HG02981 (cell line): ENCODE results near the gene RIMS3.
"Not testable (repeated sequence)": the region's sequence is repeated elsewhere in the genome, so short reads cannot be mapped to it uniquely, and the experiment has no call there.

Source experiments
- ATAC-seq: cut with Tn5 transposase; IDR thresholded peaks from one replicate; pipeline ENCODE4 v1.9.1; 2021; ENCODE audit warnings: mild to moderate bottlenecking, moderate library complexity; ENCODE audit not compliant: unreplicated experiment

Gene RIMS3

DNA sequence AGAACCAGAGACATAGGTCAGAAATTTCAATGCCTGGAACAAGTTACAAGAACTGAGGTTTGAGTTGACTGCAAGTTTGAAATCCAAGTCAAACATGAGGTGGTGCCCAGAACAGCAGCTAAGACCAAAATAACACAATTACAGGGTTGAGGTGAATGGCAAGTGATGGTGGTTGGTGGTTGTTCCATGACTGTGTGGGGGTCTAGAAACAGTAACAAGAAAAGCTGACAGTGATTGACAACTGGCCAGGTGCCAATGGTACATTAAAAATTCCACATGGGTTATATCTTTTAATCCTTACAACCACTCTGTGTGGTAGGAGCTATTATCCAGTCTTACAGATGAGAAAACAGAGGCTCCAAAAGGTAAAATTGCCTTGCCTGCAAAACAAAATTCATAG lies 32.0 kb downstream of the RIMS3 start:
- no peak for ATAC-seq

DNA sequence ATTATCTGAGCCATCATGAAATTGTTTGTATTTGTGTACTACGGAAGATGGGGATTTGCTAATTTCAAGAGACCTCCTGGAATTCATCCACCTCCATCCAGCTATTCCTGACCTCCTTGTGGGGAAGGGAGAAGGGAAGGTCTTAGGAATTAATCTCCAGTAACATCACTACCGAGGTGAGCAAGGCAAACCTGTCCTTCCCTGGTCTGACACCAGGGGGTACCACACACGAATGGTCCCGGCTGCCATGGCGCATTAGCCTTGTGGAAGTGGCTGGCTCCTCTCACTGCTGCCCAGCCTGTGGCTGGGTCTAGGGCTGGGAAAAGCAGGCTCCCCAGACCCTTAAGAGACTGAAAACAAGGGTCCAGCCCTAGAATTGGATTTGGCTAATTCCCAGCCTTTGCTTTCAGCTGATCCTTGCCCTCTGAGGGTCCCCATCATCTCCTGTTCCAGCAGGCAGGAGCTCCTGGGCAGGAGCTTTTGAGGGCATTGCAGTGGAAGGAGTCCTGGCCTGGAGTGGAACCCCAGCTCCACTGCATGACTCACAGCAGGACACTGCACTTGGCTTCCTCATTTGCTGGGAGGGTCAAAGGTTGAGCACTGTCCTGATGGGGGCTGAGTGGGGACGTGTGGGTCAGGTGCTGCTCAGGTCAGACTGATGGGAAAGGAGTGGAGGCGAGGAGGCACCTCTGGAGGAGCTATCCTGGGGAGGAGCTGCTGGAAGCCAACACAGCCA lies 34.8 kb downstream of the RIMS3 start:
- no peak for ATAC-seq

DNA sequence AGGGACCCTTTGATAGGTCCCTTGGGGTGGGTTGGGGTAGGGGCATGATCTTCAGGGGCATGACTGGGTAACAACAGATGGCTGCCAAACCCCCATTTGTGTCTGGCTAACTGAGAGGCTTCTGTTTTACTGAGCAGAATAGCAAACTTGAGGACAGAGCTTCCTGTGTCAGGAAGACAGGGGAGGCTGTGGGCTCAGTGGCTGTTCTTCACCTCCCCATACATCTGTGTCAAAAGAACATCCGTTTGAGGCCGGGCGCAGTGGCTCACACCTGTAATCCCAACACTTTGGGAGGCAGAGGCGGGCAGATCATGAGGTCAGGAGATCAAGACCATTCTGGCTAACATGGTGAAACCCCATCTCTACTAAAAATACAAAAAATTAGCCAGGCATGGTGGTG lies 35.9 kb downstream of the RIMS3 start:
- not testable (repeated sequence) for ATAC-seq

DNA sequence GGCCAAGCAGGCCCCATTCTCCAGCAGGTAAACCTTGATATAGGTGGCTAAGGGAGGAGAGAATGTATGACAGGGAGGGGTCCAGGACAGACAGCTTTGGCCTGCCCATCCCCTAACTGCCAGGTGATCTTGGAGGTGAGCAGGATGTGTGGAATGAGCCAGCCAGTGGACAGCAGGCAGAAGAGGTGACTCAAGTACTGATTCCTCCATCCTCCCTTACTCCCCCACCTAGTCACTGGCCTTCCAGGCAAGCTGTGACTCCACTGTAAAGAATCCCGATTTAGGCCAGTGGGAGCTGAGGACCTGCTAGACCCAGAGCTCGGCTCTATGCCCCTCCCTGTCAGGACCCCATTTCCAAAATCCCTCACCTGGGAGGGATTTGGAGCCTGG lies 36.6 kb downstream of the RIMS3 start:
- no peak for ATAC-seq

DNA sequence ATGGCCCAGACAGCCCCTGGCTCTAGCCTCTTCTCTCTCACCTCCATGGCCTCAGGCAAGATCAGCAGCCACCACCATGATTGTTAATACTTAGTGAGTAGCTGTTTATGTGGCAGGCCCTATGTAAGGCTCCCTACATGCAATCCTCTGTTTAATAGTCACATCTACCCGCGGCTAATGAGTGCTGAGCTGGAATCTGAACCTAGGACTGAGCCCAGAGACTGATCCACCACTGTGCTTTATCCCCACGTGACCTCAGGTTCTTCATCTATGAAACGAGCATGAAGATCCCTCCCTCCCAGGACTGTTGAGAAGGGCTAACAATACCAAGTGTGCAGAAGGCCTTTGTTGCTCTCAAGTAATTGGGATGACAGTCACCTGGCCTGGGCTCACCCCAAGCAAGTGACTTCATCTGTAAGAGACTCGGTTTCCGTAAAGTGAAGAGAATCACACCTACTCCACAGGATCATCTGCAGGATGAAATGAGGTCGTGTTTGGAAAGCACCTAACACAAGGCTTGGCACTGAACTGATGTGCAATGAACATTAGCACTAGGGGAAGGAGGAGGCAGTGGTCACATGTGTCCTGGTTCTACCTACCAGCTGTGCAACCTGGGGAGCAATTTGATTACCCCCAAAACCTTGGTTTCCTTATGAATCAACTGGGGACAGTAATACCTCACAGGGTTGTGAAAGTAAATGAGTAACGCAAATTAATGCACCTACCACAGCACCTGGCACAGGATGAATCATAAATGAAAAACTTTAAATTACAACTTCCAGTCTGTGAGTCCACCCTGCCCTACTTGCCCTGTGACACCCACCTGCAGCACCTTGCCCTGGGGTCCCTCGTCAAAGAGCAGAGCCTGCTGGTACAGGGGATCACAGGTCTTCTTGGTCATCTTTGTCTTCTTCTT lies 37.2 kb downstream of the RIMS3 start:
- peak; percentile 86 for ATAC-seq

DNA sequence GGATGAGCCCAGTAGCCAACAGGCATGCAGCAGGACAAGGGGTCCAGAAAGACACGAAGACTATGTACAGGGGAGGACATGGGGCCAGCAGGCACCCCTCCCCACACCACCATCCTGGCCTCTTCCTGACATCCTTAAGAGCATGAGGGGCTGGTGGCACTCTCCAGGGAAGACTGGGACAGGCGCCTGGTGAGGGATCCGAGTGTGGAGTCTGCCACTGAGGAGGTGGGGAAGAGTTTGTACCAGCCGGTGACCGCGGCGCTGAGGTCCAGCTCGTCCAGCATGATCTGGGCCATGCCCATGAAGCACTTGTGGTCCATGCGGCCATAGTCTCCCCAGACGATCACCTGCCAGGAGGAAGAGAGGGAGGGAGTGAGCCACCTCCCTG lies 39.1 kb downstream of the RIMS3 start:
- no peak for ATAC-seq

DNA sequence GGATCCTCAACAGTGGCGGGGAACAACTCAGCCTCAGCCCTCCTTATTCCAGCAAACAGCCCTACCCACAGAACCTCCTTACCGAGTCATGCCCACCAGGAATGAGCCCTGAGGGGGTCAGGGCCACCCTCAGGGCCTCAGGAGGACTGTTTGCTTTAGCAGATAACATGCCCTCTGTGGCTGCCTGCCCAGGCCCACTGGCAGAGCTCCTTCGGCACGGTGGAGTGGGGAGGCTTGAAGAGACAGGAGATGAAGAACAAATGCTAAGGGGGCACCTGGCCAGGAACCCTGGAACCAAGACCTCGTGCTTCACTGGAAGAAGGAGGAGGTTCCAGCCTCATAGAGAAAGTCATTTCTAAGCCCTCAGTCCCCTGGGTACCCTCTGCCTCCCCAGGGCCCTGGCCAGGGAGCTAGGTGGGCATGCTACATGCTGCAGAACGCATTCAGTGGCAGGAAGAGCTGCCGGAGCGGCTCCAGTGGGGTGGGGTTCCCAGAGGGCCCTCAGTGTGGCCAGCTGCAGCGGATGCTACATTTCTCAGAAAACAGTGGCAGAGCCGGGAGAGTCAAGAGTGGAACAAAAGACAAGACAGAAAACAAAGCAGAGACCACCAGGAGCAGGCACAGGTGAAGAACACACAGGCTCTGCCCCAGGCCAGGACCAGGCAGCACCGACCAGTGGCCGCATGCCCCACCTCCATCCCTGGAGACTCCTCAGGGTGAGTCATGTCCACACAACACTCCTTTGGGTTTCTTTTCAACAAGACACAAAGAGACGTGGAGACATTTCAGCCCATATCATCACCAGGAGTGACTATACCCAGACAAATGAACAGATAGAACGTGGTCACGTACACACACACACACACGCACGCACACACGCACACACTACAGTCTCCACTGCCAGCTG lies 39.8 kb downstream of the RIMS3 start:
- no peak for ATAC-seq

DNA sequence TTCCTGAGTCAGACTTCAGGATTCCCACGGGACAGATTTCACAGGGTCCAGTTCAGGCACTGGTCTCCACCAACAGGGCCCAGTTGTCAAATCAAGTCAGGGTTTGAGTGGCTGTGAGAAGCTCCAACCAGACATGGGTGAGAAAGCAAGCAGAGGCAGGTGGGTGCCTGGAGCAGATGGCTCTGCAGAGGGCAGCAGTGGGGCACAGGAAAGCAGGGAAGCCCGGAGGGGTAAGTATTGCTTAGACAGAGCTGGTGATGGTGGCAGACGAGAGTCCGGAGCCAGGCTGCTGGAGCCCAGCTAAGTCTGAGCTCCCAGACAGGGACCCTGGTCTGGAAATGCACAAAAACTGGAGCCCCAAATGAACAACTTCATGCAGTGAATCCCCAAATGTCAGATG lies 40.4 kb downstream of the RIMS3 start:
- ATAC-seq: no peak

DNA sequence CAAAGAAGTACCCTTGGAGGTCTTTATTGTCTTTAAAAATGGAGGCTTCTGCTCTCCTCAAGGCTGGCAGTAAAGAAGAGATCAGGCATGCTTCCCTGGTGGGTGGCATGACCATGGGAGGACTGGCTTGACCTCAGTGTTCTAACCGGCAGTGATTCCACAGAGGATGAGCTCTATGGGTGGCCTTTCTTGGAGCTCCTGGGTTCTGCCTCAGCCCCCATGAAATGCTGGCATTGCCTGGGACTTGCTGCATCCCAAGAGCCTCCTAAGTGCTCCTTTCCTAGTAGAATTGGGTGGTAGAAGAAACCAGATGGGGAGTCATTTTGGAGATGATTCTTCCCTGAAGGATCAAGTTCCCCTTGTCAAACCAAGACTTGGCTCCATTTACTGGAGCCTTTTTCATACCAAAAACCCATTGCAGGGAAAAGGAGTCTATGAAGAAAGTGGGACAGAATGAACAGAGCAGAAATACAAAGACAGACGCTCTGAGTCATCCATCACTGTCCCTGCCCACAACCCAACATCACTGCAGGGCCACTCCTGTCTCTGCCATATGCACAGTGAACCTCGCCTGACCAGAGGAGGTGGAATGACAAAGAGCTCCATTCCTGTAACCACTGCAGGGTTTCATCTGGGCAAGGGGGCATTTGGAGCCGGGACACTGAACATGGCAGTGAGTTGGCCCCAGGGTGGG lies 42.4 kb downstream of the RIMS3 start:
- no peak for ATAC-seq

DNA sequence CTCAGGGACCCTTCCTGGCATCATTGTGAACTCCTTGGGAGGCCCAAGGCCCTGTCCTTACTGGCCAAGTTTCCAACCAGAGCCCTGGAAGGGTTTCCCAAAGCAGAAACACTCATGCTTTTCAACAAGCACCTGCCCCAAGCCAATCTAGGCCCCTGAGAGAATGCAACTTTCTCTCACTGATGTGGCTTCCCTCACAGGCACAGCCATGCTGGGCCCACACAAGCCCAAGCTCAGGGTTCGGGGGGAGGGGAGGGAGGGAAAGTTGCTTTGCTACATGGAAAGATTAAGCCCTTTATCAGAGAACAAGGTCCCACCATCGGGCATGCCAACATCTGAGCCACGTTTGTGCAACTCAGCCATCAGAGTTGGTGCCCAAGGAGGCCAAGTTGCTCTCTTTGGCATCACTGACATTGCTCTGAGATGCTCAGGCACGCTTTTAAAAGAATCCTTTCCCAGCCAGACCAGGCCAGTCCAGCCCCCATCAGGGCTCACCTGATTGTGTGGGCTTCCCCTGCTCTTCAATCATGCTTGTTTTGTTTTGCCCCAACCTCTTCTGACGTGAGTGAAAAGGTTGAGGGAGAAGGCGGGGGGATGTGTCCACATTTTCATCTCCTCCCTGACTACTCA lies 43.5 kb downstream of the RIMS3 start:
- no peak for ATAC-seq

DNA sequence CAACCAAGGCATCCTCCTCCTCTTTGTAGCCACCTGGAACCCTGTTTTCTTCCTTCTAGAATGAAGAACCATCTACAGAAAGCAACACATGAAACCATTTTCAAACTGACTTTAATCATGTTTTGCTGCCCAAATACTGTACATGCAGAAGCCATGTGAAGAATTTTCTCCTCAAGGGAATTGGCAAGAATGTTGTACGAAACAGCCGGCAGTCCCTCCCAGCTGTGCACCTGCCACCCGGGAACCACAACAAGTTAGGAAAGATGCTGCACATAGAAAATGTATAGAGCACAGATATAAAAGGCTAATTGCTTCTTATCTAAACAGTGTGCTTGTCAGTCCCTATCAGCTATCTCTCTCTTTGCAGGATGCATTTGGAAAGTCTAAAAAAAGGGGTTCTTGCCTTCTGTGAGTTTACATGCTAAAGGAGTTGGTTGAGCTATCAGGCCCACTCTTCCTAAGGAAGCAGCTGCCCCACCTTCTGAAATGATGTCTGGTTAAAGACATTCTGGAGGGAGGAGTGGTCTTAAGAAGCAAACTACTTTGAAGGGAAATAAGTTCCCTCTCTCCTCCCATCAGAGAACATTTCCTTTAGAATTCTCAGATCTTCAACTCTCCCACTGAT lies 44.8 kb downstream of the RIMS3 start:
- no peak for ATAC-seq

DNA sequence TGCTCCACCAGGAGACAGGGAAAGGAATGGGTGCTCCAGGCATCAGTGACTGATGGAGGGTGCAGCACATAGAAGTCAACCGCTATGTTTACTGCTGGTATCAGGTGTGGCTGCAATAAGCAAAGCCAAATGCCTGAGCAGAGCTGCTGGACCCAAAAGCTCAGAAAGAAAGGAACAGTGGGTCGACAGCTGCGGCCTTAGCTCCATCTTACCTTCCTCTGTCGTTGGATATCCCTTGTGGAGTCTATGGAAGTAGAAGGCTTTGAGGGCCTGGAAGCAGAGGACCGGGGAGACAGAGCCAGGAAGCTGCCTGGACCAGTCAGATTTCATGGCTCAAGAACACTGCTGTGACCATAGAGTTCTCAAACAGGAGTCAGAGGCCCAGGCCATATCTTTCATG lies 45.3 kb downstream of the RIMS3 start:
- ATAC-seq: no peak

DNA sequence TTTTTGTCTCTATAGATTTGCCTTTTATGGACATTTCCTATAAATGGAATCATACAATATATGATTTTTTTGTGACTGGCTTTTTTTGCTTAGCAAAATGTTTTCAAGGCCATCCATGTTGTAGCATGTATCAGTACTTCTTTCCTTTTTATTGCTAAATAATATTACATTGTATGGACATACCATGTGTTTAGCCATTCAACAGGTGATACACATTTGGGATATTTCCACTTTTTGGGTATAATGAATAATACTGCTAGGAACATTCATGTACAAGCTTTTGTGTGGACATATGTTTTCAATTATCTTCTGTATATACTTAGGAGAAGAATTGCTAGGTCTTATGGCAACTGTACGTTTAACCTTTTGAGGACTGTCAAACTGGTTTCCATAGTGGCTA lies 47.4 kb downstream of the RIMS3 start:
- ATAC-seq: no peak

DNA sequence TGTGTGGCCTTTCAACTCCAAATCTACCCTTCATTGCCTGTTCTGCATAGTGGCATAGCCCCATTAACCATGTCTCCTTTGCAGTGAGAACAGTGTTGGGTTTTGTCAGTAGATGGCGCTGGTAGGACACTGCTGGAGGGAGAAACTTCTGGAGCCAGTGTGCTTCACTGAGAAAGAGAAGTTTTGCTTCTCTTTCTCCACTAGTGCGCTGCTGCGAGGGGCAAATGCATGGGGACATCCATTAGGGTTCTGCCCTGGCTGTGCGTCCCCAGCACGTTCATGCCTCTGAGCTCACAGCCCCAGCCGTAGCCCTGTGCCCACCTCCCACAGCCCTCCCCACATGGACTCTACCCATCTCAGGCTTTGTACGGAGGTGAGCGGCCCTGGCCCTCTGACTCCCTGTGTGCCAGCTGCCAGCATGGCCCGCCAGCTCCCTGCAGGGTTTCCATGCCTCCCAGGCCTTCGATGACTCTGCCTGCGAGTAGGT lies 53.1 kb downstream of the RIMS3 start:
- no peak for ATAC-seq

DNA sequence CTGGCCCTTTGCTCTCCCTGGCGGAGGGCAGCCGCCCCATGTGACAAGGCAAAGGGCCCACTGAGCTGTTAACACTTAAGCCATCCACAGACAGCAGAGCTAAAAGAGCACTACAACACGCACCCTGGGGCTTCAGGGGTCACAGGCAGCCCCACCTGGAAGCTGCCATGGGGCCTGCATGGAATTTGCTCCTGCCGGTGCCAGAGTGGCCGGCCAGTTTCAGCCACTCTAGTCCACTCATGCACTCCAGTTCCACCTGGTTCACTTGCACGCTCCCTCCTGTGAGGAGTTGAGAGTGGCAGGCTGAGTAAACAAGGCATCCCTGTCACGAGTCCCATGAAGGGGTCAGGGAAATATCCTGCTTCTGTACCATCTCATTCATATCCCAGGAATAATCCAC lies 55.3 kb downstream of the RIMS3 start:
- ATAC-seq: no peak

DNA sequence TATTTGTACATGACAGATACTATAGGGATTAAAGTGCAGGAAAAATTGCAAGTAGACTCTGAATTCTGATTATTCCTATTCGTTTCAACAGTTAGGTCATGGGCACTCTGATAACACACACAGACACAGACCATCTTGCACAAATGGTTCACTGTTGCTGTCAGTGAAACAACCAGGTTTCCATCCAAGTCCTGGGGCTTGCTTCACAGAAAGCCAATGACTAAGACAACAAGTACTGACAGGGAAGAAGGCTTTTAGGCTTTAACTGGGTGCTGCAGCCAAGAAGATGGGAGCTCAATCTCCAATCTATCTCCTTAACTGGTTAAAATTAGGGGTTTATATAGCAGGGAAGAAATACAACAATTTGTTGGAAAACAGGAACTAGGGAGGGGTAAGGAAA lies 57.6 kb downstream of the RIMS3 start:
- ATAC-seq: no peak

DNA sequence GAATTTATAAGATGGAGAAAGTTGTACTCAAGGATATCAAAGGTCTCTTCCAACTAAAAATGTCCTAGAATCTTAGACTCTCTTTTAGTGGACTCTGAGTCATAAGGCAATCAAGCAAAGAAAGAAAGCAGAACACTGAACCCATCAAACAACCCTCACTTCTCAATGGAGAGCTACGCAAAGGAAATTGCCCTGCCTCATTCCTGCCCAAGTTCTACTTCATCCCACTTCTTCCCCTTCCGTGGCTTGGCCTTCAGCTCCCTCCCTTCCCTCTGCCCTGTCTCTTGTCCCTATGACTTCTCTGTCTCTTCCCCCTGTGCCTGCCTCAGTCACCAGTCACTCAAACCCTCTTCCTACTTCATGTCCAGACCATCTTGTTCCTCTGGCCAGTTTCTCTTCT lies 58.5 kb downstream of the RIMS3 start:
- ATAC-seq: no peak

DNA sequence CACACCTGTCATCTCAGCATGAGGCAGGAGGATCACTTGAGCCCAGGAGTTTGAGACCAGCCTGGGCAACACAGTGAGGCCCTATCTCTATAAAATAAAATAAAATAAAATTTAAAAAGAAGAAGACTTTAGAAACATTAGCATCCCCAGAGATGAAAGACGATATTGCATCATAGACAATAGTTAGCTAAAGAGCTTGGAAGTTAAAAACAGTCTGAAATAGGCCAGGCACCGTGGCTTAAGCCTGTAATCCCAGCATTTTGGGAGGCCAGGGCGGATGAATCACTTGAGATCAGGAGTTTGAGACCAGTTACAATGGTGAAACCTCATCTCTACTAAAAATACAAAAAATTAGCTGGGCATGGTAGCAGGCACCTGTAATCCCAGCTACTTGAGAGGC lies 59.3 kb downstream of the RIMS3 start:
- ATAC-seq: no peak

DNA sequence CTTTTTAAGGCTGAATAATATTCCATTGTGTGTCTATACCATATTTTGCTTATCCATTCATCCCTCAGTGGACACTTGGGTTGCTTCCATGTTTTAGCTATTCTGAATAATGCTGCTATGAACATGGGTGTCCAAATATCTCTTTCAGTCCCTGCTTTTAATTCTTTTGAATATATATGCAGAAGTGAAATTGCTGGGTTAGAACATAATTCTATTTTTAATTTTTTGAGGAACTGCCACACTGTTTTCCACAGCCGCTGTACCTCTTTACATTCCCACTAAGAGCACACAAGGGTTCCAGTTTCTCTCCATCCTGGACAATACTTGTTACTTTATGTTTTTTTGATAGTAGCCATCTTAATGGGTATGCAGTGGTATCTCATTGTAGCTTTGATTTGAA lies 65.6 kb downstream of the RIMS3 start:
- ATAC-seq: no peak

DNA sequence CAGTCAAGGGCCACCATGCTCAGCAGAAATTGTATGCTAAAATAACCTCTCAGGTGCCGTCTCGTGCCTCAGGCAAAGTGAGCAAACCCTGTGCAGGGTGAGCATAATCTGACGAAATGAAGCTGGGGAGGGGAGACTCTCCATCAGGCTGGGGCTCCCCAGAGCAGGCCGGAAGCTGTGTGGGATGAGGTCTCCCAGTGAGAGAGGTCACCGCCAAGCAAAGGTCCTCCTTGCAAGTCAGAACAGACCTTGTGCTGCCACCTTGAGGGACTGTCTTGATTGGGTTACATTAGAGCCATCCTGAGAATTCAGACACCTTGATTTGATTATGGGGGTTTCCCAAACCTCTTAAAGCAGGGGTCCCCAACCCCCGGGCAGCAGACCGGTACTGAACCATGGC lies 69.9 kb downstream of the RIMS3 start:
- no peak for ATAC-seq
